SK-N-MC (cell line): ENCODE data around the gene SSC4D.

Experiments used
- DNase-seq: peaks from one replicate; pipeline ENCODE4 v3.0.0-alpha.2; 2011; ENCODE audit warnings: low read depth, low spot score
- H3K27ac ChIP-seq: fragments of 200-600 bp; sonication (generic); 2 replicates; pipeline ENCODE4 v1.5.1; 2016; ENCODE audit warnings: mixed run types
- H3K36me3 ChIP-seq: fragments of 200-600 bp; sonication (generic); 2 replicates; pipeline ENCODE4 v1.6.1; 2017; ENCODE audit warnings: antibody characterized with exemption, low read length, mixed read lengths; ENCODE audit not compliant: insufficient read depth
- H3K4me3 ChIP-seq: fragments of 200-600 bp; sonication (generic); 2 replicates; pipeline ENCODE4 v1.5.1; 2016
- H3K9ac ChIP-seq: fragments of 200-600 bp; sonication (generic); 2 replicates; pipeline ENCODE4 v1.8.0; 2017; ENCODE audit warnings: mixed run types, mixed read lengths; ENCODE audit not compliant: insufficient read length
- H3K9me3 ChIP-seq: fragments of 200-600 bp; sonication (generic); 2 replicates; pipeline ENCODE4 v1.6.1; 2017; ENCODE audit warnings: low read depth, mild to moderate bottlenecking, antibody characterized with exemption, low read length, moderate library complexity, mixed read lengths
- EZH2 ChIP-seq: fragments of 200-600 bp; sonication (generic); IDR thresholded peaks from one replicate; pipeline ENCODE4 v1.6.1; 2017; ENCODE audit warnings: antibody characterized with exemption
- FOXP2 ChIP-seq: optimal IDR thresholded peaks from 2 replicates; pipeline ENCODE3; 2011; ENCODE audit warnings: mild to moderate bottlenecking, moderate library complexity; ENCODE audit not compliant: insufficient read depth; ENCODE audit errors: extremely low read length, control extremely low read depth
- POLR2AphosphoS5 ChIP-seq: IDR thresholded peaks from 2 replicates; pipeline ENCODE4 v1.6.1; 2012; ENCODE audit warnings: mild to moderate bottlenecking, low read depth, low read length, borderline replicate concordance

The SSC4D gene

DNA sequence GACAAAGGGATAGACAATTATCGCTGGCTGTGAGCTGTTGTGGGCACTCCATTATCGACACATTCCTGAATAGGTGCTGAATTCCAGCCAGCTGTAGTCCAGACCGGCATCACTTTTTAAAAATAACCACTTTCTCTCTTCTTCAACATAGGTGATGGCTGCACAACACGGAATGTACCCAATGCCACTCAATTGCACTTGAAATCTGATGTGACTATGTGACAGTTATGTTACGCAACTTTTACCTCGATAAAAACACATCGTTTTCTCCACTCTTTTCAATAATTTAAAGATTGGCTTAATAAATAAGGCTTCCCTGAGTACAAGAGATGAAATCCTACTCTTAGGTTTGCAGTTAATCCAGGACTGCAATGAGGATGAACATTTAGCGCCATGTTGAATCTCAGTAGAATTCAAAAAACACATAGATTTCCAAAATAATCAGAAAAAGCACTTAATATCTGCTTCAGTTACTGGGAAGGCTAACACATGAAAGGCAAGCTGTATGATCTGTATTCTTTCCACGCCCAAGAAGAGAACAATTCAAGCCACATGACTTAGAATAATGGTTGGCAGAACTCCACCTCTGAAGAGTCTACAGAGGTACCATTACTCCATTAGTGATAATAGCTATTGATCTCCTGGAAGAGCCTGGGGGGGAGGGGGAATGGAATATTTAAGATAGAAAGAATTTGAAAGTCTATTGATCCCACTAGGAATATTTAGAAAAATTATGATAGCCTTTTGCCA lies 54.3 kb downstream of the SSC4D start:
- Histone ChIP-seq H3K4me3 (no peak overlapping the region), H3K9me3 (no peaks in the 10 kb centered on the region), H3K36me3 (peaks cover 78% of the 10 kb centered on the region), H3K27ac (no peak overlapping the region), H3K9ac (no peak overlapping the region)
- DNase-seq = no peak
- TF ChIP-seq EZH2 (no peak), FOXP2 (no peak), POLR2AphosphoS5 (no peak)

DNA sequence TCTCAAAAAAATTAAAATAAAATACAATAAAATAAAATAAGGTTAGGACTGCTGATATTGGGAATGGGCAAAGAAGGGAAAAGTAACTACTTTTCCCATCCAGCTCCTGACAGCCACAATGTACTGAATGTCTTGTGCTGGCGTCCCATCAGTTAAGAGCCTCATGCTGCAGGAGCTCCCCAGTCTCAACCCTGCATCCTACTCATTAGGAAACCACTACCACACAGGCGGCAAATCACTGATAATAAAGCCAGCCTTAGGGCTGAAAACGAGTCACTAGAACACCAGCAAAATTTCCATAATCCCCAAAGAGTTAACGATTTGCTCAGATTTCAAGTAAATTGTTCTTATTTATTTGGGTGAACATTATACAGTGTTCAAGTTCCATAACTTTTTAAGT lies 55.0 kb downstream of the SSC4D start:
- Histone ChIP-seq H3K9me3 (no peaks in the 10 kb centered on the region), H3K27ac (no peak overlapping the region), H3K9ac (no peak overlapping the region), H3K36me3 (peaks cover 84% of the 10 kb centered on the region), H3K4me3 (no peak overlapping the region)
- DNase-seq = no peak
- no peak for TF ChIP-seq EZH2
- no peak for TF ChIP-seq FOXP2
- no peak for TF ChIP-seq POLR2AphosphoS5

- no peak overlapping the region for H3K27ac ChIP-seq
- TF ChIP-seq POLR2AphosphoS5 (no peak), FOXP2 (no peak), EZH2 (no peak)
- H3K9ac ChIP-seq = no peak overlapping the region
- H3K36me3 ChIP-seq = peaks cover 92% of the 10 kb centered on the region
- no peaks in the 10 kb centered on the region for H3K9me3 ChIP-seq
- no peak for DNase-seq
- no peak overlapping the region; the same call in 1 of the 2 replicates for H3K4me3 ChIP-seq
Measured at GRCh38 chr7:76353744-76354143, 55.8 kb downstream of the SSC4D start.

DNA sequence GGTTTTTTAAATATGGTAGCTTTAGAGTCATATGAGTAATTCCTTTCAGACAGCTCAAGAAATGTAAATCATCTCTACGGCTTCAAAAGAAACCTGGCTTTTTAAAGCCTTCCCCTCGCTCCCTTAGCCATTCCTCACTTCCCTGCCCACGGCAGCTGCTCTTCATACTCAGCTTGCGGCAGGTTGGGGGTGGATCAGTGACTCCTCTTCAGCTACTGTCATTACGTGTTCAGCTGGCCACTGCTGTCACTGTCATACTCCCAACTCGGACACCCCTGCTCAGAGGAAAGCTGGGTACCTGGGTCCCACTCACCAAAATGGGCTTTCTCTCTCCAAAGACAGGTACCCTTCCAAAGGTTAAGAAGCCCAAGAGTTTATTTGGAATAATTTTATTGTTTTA lies 57.3 kb downstream of the SSC4D start:
- no peak overlapping the region for H3K4me3 ChIP-seq
- no peak overlapping the region for H3K9ac ChIP-seq
- no peak for DNase-seq
- no peak for TF ChIP-seq POLR2AphosphoS5
- no peak for TF ChIP-seq EZH2
- no peak for TF ChIP-seq FOXP2
- H3K27ac ChIP-seq = no peak overlapping the region
- H3K9me3 ChIP-seq = no peaks in the 10 kb centered on the region
- H3K36me3 ChIP-seq = peaks cover 100% of the 10 kb centered on the region

DNA sequence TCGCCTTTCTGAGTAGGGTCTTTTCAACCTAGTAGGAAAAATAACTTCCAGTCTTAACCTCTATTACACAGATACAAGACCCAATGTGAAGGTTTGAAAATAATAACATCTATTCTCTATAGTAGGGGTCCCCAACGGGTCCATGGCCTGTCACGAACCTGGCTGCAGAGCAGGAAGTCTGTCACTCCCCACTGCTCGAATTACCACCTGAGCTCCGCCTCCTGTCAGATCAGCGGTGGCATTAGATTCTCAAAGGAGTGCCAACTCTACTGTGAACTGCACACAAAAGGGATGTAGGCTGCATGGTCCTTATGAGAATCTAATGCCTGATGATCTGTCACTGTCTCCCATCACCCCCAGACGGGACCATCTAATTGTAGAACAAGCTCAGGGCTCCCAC lies 58.1 kb downstream of the SSC4D start:
- Histone ChIP-seq H3K9ac (no peak overlapping the region), H3K4me3 (no peak overlapping the region), H3K36me3 (peaks cover 100% of the 10 kb centered on the region), H3K27ac (no peak overlapping the region), H3K9me3 (no peaks in the 10 kb centered on the region)
- no peak for DNase-seq
- TF ChIP-seq EZH2 = no peak
- no peak for TF ChIP-seq POLR2AphosphoS5
- TF ChIP-seq FOXP2 = no peak

- no peak overlapping the region for H3K27ac ChIP-seq
- H3K9me3 ChIP-seq = no peaks in the 10 kb centered on the region
- H3K9ac ChIP-seq = no peak overlapping the region
- peaks cover 98% of the 10 kb centered on the region for H3K36me3 ChIP-seq
- no peak for DNase-seq
- TF ChIP-seq EZH2 (no peak), FOXP2 (no peak), POLR2AphosphoS5 (no peak)
- H3K4me3 ChIP-seq = no peak overlapping the region
Measured at GRCh38 chr7:76349313-76349885, 60.1 kb downstream of the SSC4D start.

- no peaks in the 10 kb centered on the region for H3K9me3 ChIP-seq
- DNase-seq = no peak
- no peak overlapping the region for H3K4me3 ChIP-seq
- H3K9ac ChIP-seq = no peak overlapping the region
- 0 out of 2 replicates have a peak overlapping the region, but pooled peaks have one; percentile 19 for H3K27ac ChIP-seq
- H3K36me3 ChIP-seq = peaks cover 96% of the 10 kb centered on the region
- TF ChIP-seq FOXP2 (no peak), EZH2 (no peak), POLR2AphosphoS5 (no peak)
Measured at GRCh38 chr7:76347710-76348109, 61.8 kb downstream of the SSC4D start.

GRCh38 chr7:76346778-76347177 lies 62.7 kb downstream of the SSC4D start:
- no peaks in the 10 kb centered on the region for H3K9me3 ChIP-seq
- TF ChIP-seq FOXP2 = no peak
- no peak for TF ChIP-seq EZH2
- TF ChIP-seq POLR2AphosphoS5 = no peak
- no peak overlapping the region for H3K27ac ChIP-seq
- H3K9ac ChIP-seq = no peak overlapping the region
- no peak for DNase-seq
- peaks cover 95% of the 10 kb centered on the region for H3K36me3 ChIP-seq
- H3K4me3 ChIP-seq = no peak overlapping the region

GRCh38 chr7:76346097-76346496 lies 63.4 kb downstream of the SSC4D start:
- Histone ChIP-seq H3K36me3 (peaks cover 94% of the 10 kb centered on the region), H3K9ac (no peak overlapping the region), H3K4me3 (no peak overlapping the region), H3K9me3 (no peaks in the 10 kb centered on the region), H3K27ac (no peak overlapping the region)
- no peak for TF ChIP-seq EZH2
- no peak for TF ChIP-seq FOXP2
- no peak for TF ChIP-seq POLR2AphosphoS5
- no peak for DNase-seq
